GM21529 (cell line): ENCODE measurements around the gene CCNF.
A peak's percentile ranks its signal among the peaks of the same experiment; 100 is the strongest.
"Not testable (repeated sequence)": the region's sequence is repeated elsewhere in the genome, so short reads cannot be mapped to it uniquely, and the experiment has no call there.

Experiments
- ATAC-seq: cut with Tn5 transposase; IDR thresholded peaks from one replicate; pipeline ENCODE4 v1.9.1; 2021; ENCODE audit not compliant: unreplicated experiment

CCNF gene

GRCh38 chr16:2427526-2427925, 1.7 kb upstream of the CCNF start:
- ATAC-seq, result no peak

GRCh38 chr16:2428051-2428783, 1.0 kb upstream of the CCNF start:
- no peak for ATAC-seq

- no peak for ATAC-seq
Measured at GRCh38 chr16:2428784-2429033, 538 bp upstream of the CCNF start.

- peak; percentile 5 for ATAC-seq
Measured at GRCh38 chr16:2429771-2430663, 770 bp downstream of the CCNF start.

GRCh38 chr16:2432286-2432685, 3.0 kb downstream of the CCNF start:
- no peak for ATAC-seq

GRCh38 chr16:2432801-2433505, 3.7 kb downstream of the CCNF start:
- ATAC-seq, result no peak

- ATAC-seq, result not testable (repeated sequence)
Measured at GRCh38 chr16:2435236-2435635, 6.0 kb downstream of the CCNF start.

- no peak for ATAC-seq
Measured at GRCh38 chr16:2436110-2436509, 6.9 kb downstream of the CCNF start.

- no peak for ATAC-seq
Measured at GRCh38 chr16:2437032-2437790, 8.0 kb downstream of the CCNF start.

- ATAC-seq, result no peak
Measured at GRCh38 chr16:2438121-2438520, 8.9 kb downstream of the CCNF start.

GRCh38 chr16:2439598-2439997, 10.4 kb downstream of the CCNF start:
- no peak for ATAC-seq

GRCh38 chr16:2441143-2441804, 12.0 kb downstream of the CCNF start:
- ATAC-seq, result not testable (repeated sequence)

- no peak for ATAC-seq
Measured at GRCh38 chr16:2443555-2443954, 14.3 kb downstream of the CCNF start.

- no peak for ATAC-seq
Measured at GRCh38 chr16:2447920-2448583, 18.8 kb downstream of the CCNF start.

- ATAC-seq, result no peak
Measured at GRCh38 chr16:2449118-2449517, 19.9 kb downstream of the CCNF start.

- ATAC-seq, result no peak
Measured at GRCh38 chr16:2450535-2450934, 21.3 kb downstream of the CCNF start.

- no peak for ATAC-seq
Measured at GRCh38 chr16:2450975-2451381, 21.7 kb downstream of the CCNF start.

GRCh38 chr16:2451851-2452320, 22.6 kb downstream of the CCNF start:
- no peak for ATAC-seq

GRCh38 chr16:2452650-2453049, 23.4 kb downstream of the CCNF start:
- no peak for ATAC-seq
